Activated CD4-positive, alpha-beta T cell treated with anti-CD3 and anti-CD28 coated beads, Interleukin-2, Interleukin-6, amounts not matched to agents 100 ng/mL and 50 ng/mL, durations not matched to agents 16 hours and 8 hours (primary cell): ENCODE results near the gene RALB.
A peak's percentile ranks its signal among the peaks of the same experiment; 100 is the strongest.
"Not testable (repeated sequence)": the region's sequence is repeated elsewhere in the genome, so short reads cannot be mapped to it uniquely, and the experiment has no call there.

Source experiments
- DNase-seq: peaks from one replicate; pipeline ENCODE4 v3.0.0-alpha.2; 2020

Gene RALB

DNA sequence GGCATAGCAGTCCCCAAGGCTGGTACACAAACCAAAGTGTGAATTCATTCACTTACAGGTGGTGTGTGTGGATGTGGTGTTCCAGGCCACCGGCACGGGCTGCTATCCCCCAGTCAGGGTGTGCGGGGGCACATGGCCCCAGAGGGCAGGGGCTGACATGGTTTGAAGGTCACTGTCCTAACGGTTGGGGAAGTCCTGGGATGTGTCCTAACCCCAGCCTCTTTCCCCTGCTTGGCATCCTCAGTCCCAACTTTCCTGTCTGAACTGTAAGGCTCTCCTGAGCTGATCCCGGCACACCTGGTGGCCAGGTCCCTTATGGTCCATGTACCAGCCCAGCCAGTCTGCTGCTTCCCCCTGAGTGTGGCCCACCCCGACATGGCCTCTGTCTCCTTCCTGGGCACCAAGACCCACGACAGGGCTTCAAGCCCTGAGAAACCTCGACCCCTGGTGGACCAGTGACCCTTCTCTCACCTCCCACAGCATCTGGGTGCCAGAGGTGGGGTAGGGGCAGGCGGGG is 27.0 kb upstream of the RALB start:
- no peak for DNase-seq

DNA sequence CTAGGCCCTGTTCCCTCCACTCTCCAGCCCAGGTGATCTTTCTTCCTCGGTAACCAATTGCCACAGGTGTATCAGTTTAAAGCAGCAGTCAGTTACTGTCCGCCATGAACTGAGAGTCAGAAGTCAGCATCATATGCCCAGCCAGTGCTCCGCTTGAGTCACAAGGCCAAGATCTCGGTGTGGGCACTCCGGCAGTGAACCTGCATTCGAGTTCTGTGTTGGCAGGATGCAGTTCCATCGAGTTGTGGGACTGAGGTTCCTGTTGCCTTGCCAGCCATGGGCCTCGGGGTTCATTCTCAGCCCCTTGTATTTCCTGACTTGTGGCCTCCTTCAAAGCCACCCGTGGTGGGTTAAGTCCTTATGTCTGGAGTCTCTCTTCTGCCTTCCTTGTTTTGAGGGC is 26.3 kb upstream of the RALB start:
- no peak for DNase-seq

DNA sequence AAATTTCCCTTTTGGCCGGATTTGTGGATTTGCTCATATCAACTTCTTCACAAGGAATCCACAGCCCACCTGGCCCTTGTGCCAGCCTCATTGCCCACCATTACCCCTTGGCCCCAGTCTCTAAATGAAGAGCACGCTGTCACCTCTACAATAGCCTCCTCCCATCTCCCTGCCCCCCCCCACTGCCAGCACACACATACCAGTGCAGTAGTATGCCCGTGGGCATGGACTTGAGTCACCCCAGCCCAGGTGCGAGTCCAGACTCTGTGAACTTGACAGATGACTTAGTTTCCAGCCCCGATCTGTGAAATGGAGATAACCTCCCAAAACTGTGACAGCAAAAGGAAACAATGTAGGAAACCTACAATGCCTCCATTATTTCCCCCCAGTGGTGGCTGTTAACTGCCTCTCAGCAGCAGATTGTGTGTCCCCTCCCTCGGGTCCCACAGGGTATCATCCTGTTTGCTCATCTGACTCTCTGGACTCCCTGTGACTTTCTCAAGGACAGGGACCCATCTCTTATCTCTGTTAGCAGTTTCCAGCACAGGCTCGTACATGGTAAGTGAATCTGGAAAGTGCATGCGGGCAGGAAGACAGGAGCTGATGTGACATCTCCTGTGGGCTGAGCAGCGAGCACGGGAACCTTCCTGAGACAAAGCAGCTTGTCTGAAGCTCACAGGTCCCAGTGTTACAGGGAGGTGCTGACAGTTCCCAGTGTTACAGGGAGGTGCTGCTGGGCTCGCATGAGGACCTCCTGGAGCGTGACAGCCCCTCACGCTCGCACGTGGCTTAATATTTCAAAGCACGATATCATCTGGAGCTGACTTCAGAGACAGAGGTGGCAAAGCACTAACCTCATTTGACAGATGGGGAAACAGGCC is 25.3 kb upstream of the RALB start:
- DNase-seq = no peak

GRCh38 chr2:120228503-120228902 is 24.1 kb upstream of the RALB start:
- no peak for DNase-seq

DNA sequence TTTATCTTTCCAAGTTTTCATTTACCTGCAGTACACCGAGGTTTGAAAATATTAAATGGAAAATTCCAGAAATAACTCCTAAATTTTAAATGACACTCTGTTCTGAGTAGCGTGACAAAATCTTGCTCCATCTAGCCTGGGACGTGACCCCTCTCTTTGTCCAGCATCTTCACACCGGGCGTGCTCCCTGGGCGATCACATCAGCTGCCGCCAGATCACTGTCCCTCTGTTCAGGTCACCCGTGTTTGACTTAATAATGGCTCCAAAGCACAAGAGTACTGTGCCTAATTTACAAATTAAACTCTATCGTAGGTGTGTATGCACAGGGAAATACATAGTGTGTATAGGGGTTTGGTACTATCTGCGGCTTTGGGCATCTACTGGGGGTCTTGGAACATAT is 23.3 kb upstream of the RALB start:
- DNase-seq = no peak

DNA sequence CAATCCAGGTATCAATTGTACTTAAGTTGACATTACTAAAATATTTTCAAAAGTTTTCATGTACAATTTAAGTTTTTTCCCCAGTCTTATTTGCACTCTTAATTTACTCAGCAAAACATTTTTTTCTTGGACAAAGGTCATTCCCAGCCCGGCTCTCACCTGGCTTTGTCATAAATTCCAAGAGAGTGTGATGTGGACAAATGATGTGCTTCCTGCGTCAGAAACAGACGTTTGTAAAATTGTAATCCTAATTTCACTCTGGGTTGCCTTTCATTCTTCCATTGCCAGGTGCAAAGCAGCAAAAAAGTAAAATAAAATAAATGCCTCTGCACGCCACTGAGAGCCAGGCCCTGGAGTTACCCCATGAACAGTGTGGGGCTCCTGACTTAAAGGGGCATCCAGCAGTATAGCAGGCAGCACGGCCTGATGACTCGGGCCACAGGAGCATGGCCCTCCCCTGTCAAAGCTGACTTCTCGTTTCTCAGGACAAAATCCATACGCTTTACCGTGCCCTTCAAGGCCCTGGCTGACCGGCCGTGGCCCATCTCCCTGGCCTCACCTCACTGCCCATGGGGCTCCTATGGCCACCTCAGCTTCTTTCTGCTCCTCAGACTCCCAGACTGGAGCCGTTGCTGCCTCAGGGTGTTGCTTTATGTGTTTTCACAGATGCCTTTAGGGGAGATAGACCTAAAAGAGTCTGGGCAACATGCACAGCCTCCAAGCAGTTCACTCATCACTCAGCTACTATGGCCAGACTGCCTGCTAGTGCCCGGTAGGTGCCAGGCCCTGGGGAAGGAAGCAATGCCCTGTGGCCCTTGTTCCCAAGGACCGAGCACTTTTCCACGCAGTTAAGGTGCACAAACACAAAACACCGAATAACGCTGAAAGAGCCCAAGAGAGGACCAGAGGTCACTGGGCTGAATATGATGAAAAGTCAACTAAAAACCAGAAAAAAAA is 21.9 kb upstream of the RALB start:
- DNase-seq = peak; percentile 34

- DNase-seq = peak; percentile 54
Measured at GRCh38 chr2:120231564-120231973, 21.1 kb upstream of the RALB start.

DNA sequence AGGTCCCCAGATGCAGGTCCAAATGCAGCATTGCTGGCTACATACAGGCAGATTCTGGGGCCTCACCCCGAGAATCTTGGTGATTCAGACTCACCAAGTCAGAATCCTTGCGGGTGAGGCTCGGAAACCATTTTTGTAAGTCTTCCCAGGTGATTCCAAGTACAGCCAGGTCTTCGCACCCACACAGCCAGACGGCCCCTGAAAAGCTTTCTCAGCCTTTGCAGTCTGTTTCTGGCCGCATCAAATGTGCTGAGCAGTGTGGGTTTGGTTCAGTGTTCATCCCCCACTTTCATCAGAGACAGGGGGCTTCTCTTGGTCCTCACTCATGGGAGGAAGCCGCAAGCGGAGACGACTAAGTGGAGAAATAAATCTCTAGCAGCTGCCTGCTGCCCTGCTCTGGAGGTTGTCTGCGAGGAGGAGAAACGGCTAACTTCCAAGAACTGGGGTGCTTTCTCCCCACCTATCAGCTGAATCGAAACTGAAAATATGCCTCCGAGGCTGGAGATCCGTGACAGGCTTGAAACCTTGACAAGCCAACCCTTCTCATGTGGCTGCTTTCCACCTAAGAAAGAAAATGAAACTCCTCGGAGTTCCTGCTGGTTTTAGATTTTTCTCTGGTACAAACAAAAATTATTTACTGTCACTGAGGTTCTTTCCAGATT is 20.5 kb upstream of the RALB start:
- peak; percentile 94 for DNase-seq

DNA sequence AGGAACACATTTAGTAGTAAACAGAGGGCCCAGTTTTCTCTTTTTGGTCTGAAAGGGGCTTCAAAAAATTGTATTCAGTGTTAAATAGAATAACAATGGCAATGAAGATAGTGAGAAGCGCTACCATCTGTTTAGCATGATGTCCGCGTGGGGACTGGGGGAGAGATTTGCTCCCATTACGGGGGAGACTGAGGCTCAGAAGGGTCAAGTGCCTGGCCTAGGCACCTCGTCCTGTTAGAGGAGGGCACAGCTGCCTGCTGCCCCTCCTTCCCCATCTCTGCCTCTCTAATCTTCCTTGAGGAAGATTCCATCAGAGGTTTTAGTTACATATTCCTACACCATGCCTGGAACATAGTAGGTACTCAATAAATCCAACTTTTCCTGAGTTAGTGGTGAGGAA is 19.4 kb upstream of the RALB start:
- no peak for DNase-seq

DNA sequence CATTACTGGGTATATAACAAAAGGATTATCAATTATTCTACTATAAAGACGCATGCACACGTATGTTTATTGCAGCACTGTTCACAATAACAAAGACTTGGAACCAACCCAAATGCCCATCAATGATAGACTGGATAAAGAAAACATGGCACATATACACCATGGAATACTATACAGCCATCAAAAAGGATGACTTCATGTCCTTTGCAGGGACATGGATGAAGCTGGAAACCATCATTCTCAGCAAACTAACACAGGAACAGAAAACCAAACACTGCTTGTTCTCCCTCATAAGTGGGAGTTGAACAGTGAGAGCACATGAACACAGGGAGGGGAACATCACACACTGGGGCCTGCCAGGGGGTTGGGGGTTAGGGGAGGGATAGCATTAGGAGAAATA is 17.5 kb upstream of the RALB start:
- not testable (repeated sequence) for DNase-seq

- no peak for DNase-seq
Measured at GRCh38 chr2:120235681-120236080, 17.0 kb upstream of the RALB start.

GRCh38 chr2:120236316-120236715 is 16.3 kb upstream of the RALB start:
- no peak for DNase-seq

DNA sequence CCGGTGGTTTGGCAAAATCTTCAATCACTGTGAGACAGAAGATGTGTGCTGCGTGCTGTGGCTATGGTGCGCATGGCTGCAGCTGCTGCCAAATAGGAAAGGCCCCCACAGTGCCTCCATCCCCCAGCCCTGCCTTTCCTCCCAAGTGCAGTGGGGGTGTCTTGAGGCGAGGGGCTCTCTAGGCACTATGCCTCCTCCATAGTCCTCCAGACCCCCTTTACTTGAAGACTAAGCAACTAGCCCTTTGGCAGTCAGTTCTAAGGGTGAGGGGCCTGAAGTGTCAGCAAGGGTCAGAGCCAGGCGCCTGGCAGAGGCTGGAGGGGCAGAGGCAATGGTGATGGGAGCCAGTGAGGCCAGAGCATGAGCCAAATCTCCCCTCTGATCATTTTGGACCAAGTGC is 15.9 kb upstream of the RALB start:
- DNase-seq = no peak

- no peak for DNase-seq
Measured at GRCh38 chr2:120237491-120237902, 15.2 kb upstream of the RALB start.

DNA sequence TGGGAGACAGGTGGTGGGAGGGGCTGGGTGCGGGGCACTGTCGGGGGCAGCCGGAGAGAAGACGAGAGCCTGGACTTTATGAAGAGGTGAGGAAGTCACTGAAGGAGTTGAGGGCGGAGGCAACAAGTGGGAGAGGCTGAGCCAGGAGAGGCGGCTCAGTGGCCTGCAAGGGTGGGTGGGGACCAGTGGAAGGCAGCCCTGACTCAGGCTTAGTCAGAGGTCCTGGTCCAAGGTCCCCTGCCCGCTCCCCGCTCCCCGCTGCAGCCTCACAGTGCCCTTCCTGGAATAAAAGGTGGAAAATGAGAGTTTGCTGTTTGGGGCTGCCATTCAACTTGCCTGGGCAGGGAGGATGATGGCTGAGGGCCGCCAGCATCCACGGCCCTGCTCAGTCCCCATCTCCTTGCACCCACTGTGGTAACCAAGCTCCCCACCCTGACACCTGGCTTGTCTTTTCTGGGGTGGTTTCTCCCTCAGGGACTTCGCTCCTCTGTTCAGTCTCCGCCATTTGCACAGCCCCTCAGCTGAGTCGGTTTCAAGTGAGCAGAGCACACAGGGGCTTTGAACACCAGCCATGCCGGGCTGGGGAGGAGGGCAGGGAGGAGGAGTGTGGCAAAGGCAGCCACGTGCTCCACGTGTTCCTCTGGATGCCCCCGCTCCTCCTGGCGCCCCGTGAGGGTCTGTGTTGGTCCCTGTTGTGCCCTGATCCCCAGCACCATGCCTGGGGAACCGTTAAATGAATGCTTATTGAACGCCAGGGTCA is 13.7 kb upstream of the RALB start:
- DNase-seq = no peak

DNA sequence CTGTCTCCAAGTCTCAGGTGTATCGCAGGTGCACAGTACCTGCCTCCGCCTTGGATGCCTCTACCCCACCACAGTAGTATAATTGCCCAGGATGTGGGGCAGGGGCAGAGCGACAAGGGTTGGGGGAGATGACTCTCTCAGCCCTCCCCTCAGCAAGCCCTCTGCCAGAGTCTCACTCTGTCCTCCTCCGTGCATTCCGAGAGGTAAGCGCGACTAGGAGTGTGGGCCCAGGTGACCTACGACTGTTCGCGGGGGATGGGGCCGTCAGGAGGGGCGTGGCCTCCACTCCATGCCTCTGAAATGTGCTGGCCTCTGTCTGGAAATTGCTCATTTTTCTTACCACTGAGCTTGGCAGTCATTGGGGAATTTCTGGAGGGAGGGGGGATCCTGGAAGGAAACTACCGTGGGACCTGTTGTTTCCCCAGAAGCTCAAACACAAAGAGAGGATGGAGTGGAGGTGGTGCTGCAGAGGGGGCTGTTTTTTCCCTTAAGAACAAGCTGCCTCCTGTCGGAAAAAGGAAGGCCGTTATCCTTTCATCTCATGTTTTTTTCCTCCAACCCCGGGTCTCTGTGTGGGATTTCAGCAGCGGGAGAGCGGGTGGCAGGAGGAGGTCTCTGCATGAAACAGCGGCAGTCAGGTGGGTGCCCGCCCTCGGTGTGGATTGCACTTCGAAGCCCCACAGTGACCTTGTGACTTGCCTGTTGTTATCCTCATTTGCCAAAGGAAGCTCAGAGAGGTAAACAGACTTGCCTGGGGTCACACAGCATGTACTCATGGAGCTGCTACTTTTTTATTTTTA is 13.0 kb upstream of the RALB start:
- no peak for DNase-seq

DNA sequence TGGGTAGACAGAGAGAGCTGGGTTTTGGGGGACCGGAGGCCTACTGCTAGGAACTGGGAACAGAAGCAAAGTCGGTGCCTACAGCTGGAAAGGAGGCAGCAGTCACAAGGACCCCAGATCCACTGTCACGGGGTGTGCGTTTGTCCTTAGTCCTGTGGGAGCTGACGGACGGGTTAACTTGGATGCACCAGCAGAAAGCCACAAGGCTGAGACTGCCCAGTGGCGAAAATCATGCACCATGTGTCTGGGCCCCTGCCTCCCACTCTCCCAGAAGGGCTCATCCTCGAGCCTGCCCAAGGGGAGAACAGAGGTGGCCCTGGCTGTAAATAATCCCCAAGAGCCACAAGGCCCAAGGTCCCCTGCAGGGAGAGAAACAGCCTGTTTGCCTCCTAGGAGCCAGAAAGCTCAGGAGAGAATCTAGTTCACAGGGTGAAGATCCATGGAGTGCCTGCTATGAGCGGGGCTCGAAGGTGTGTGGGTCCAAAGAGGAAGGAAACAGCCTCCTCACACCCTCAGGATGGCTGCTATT is 11.7 kb upstream of the RALB start:
- no peak for DNase-seq

DNA sequence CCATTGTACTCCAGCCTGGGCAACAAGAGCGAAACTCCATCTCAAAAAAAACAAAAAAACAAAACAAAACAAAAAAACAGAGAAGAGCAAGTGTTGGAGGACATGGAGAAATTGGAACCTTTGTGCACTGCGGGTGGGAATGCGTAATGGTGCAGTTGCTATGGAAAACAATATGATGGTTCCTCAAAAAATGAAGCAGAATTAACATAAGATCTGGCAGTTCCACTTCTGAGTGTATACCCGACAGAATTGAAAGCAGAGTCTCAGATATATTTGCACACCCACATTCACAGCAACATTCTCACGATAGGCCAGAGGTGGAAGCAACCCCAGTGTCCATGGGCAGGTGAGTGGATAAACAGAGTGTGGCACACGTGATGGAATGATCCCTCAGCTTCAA is 11.0 kb upstream of the RALB start:
- DNase-seq = no peak

DNA sequence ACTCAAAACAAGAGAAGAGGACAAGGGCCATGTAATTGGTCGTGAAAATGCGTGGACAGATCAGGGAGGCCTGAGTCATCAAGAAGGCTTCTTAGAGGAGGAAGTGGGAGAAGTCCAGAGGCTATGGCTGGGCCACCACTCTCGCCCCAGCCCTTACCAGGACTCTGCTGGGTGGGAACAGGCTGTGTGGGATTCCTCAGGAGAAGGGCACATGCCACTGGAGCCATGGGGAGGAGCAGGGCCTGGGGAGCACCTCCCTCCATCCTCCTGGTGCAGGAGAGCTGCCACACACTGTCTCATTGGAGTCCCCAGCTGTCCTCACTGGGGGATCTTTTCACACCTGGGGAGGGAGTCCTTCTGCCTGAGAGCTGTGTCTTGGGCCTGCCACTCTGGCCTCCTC is 9.4 kb upstream of the RALB start:
- no peak for DNase-seq

- DNase-seq = no peak
Measured at GRCh38 chr2:120243875-120244553, 8.6 kb upstream of the RALB start.
